Measurements from ENCODE around the gene CFAP100. TPM values are rescaled to one million over a fixed set of nuclear protein-coding genes. Genes with fewer than 3 reads are reported as not detected.

Gene CFAP100
- total RNA-seq, 1 donor from 2014 or later = not detected

DNA sequence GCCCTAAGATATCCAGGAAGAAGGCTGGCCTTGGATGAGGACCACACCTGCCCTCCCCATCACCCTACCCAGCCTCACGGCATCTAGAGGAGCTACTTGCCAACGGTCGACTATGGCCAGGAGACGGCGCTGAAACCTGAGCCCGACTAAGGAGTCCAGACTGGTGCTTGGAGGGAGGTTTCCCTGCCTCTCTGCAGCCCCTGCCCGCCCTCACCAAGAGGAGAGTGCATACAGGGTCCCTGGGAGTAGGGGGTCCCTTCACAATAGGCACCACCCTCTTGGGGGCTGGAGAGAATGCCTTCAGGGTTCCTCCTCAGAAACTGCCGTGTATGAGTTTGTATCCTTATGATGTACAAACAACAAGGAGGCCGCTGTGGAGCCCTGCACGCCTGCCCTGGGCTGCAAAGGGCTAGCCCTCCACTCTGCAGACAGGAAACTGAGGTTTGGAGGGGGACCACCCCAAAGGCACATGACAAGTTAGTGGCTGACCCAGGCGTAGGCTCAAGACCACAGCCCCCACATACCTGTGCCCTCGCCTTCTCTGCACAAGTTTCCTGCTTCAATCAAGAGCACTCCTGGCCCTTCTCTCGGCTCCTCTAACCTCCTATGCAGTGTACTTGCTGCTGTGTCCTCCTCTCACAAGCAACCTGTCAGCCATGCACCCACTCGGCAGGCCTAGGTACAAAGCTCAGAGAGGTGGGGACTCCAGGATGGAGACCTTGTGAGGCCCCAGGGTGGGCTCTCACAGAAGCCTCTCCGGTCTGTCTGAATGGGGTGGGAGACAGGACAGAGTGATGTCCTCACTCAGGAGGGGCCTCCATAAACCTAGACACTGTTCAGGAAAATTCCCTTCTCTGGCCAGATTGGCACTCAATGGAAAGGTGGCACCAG is 44.9 kb upstream of the CFAP100 start:
- Histone ChIP-seq H3K4me1 (ENCODE audit: insufficient read depth, low read length) (no peaks in the 10 kb centered on the region), H3K79me2 (ENCODE audit: insufficient read depth, low read length) (no peaks in the 10 kb centered on the region), H4K20me1 (ENCODE audit: insufficient read depth, low read length) (no peaks in the 10 kb centered on the region), H3K4me2 (ENCODE audit: low read length) (no peak overlapping the region), H3K9ac (ENCODE audit: low read length) (no peak overlapping the region), H3K4me3 (ENCODE audit: insufficient read depth, low read depth, low read length) (no peak overlapping the region), H3K27me3 (ENCODE audit: insufficient read depth, low read length) (no peaks in the 10 kb centered on the region), H3K36me3 (ENCODE audit: insufficient read depth, low read length) (no peaks in the 10 kb centered on the region), H2AFZ (ENCODE audit: low read depth, low read length) (no peak overlapping the region), H3K9me3 (ENCODE audit: insufficient read depth, low read depth, low read length) (no peaks in the 10 kb centered on the region), H3K27ac (ENCODE audit: low read depth, low read length) (no peak overlapping the region)
- FAIRE-seq = no peak
- no peak for DNase-seq (ENCODE audit: low read depth)
- Mint-ChIP-seq H3K4me1 (ENCODE audit: low read depth, unreplicated experiment) (no peaks in the 10 kb centered on the region), H3K4me3 (ENCODE audit: unreplicated experiment) (no peak overlapping the region), H3K9me3 (ENCODE audit: unreplicated experiment) (no peaks in the 10 kb centered on the region), H3K27ac (ENCODE audit: unreplicated experiment) (no peak overlapping the region), H3K36me3 (ENCODE audit: low read depth, unreplicated experiment) (no peaks in the 10 kb centered on the region), H3K27me3 (ENCODE audit: low read depth, unreplicated experiment) (peaks cover 22% of the 10 kb centered on the region)
- TF ChIP-seq, protein P1, sequence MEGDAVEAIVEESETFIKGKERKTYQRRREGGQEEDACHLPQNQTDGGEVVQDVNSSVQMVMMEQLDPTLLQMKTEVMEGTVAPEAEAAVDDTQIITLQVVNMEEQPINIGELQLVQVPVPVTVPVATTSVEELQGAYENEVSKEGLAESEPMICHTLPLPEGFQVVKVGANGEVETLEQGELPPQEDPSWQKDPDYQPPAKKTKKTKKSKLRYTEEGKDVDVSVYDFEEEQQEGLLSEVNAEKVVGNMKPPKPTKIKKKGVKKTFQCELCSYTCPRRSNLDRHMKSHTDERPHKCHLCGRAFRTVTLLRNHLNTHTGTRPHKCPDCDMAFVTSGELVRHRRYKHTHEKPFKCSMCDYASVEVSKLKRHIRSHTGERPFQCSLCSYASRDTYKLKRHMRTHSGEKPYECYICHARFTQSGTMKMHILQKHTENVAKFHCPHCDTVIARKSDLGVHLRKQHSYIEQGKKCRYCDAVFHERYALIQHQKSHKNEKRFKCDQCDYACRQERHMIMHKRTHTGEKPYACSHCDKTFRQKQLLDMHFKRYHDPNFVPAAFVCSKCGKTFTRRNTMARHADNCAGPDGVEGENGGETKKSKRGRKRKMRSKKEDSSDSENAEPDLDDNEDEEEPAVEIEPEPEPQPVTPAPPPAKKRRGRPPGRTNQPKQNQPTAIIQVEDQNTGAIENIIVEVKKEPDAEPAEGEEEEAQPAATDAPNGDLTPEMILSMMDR (IDR thresholded peaks at IDR 0.05; ENCODE audit: insufficient read depth, low read depth, low read length) = no peak
- no peak for TF ChIP-seq EZH2 (IDR thresholded peaks at IDR 0.05; ENCODE audit: insufficient read depth, low read length)

DNA sequence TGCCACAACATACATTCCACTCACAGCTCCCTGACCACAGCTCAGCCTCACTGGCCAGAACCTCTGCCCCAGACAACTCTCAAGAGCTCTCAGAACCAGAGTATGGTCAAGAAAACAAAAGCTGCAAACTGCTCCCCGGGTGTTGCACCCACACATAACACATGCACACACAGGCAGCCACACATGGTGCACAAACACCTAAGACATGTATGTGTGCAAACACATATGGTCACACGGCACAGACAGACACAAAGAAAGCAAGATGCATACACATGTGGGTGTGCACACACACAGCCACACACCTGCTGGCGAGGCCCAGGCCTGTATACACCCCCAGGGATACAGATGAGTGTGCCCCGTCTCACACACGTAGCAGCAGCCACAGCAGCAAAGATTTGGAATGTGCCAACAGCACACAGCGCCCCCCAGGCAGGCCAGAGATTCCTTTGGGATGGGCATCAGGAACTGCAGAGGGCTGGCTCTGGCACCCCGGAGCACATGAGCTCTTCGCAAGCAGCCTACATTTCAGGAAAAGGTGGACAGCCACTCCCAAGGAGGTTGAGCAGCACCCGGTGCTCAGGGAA is 44.1 kb upstream of the CFAP100 start:
- peaks cover 27% of the 10 kb centered on the region for H3K27me3 Mint-ChIP-seq (ENCODE audit: low read depth, unreplicated experiment)
- Histone ChIP-seq H3K9me3 (ENCODE audit: insufficient read depth, low read depth, low read length) (no peaks in the 10 kb centered on the region), H3K9ac (ENCODE audit: low read length) (no peak overlapping the region), H3K4me2 (ENCODE audit: low read length) (no peak overlapping the region), H3K36me3 (ENCODE audit: insufficient read depth, low read length) (no peaks in the 10 kb centered on the region), H2AFZ (ENCODE audit: low read depth, low read length) (no peak overlapping the region), H3K27ac (ENCODE audit: low read depth, low read length) (no peak overlapping the region), H3K79me2 (ENCODE audit: insufficient read depth, low read length) (no peaks in the 10 kb centered on the region), H3K27me3 (ENCODE audit: insufficient read depth, low read length) (no peaks in the 10 kb centered on the region), H3K4me1 (ENCODE audit: insufficient read depth, low read length) (no peaks in the 10 kb centered on the region), H3K4me3 (ENCODE audit: insufficient read depth, low read depth, low read length) (no peak overlapping the region), H4K20me1 (ENCODE audit: insufficient read depth, low read length) (no peaks in the 10 kb centered on the region)
- H3K4me1 Mint-ChIP-seq (ENCODE audit: low read depth, unreplicated experiment) = no peaks in the 10 kb centered on the region
- no peaks in the 10 kb centered on the region for H3K36me3 Mint-ChIP-seq (ENCODE audit: low read depth, unreplicated experiment)
- H3K9me3 Mint-ChIP-seq (ENCODE audit: unreplicated experiment) = no peaks in the 10 kb centered on the region
- TF ChIP-seq, protein P1 (IDR thresholded peaks at IDR 0.05; ENCODE audit: insufficient read depth, low read depth, low read length) = no peak
- no peak for TF ChIP-seq EZH2 (IDR thresholded peaks at IDR 0.05; ENCODE audit: insufficient read depth, low read length)
- DNase-seq (ENCODE audit: low read depth) (no peak), FAIRE-seq (no peak)
- H3K27ac Mint-ChIP-seq (ENCODE audit: unreplicated experiment) = no peak overlapping the region
- H3K4me3 Mint-ChIP-seq (ENCODE audit: unreplicated experiment) = no peak overlapping the region
